ENCODE measurements around the gene VPS26A.

DNA sequence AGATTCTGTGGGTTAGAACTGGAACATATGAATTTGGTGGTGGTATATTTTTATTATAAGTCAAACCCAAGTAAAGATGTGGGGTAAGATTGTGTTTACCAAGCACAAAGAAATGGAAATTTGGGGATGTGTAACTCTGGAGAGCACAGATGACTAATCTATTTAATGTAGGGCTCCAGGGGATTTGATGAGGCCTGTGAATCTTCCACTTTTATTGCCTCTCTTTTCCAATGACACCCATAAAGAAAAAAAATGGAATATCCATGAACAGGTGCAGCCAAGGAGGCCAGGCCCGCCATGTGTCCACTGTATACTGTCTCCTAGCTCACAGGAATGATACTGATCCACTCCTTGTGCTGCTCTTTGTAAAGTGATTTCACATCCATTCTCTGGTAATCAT, 33.3 kb upstream of the VPS26A start:
- no peak for TF ChIP-seq POLR2AphosphoS5 (IDR thresholded peaks at IDR 0.05)
- TF ChIP-seq, protein P1, sequence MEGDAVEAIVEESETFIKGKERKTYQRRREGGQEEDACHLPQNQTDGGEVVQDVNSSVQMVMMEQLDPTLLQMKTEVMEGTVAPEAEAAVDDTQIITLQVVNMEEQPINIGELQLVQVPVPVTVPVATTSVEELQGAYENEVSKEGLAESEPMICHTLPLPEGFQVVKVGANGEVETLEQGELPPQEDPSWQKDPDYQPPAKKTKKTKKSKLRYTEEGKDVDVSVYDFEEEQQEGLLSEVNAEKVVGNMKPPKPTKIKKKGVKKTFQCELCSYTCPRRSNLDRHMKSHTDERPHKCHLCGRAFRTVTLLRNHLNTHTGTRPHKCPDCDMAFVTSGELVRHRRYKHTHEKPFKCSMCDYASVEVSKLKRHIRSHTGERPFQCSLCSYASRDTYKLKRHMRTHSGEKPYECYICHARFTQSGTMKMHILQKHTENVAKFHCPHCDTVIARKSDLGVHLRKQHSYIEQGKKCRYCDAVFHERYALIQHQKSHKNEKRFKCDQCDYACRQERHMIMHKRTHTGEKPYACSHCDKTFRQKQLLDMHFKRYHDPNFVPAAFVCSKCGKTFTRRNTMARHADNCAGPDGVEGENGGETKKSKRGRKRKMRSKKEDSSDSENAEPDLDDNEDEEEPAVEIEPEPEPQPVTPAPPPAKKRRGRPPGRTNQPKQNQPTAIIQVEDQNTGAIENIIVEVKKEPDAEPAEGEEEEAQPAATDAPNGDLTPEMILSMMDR (IDR thresholded peaks at IDR 0.05) = no peak
- no peak for TF ChIP-seq POLR2A (IDR thresholded peaks at IDR 0.05; ENCODE audit: low read depth)
- TF ChIP-seq EP300 (IDR thresholded peaks at IDR 0.05) = no peak

All from esophagus muscularis mucosa (tissue), 4 donors.